ENCODE measurements around the gene B3GNT9.

GRCh38 chr16:67166598-67167168 is 15.9 kb upstream of the B3GNT9 start:
- TF ChIP-seq CTCF (IDR thresholded peaks at IDR 0.05): no peak
- no peak for TF ChIP-seq ZFX (IDR thresholded peaks at IDR 0.05; ENCODE audit: borderline replicate concordance)

All from 22Rv1 (cell line).